ENCODE data around the gene GBF1.

- no peak for TF ChIP-seq POLR2A (IDR thresholded peaks at IDR 0.05)
- TF ChIP-seq, protein P1, sequence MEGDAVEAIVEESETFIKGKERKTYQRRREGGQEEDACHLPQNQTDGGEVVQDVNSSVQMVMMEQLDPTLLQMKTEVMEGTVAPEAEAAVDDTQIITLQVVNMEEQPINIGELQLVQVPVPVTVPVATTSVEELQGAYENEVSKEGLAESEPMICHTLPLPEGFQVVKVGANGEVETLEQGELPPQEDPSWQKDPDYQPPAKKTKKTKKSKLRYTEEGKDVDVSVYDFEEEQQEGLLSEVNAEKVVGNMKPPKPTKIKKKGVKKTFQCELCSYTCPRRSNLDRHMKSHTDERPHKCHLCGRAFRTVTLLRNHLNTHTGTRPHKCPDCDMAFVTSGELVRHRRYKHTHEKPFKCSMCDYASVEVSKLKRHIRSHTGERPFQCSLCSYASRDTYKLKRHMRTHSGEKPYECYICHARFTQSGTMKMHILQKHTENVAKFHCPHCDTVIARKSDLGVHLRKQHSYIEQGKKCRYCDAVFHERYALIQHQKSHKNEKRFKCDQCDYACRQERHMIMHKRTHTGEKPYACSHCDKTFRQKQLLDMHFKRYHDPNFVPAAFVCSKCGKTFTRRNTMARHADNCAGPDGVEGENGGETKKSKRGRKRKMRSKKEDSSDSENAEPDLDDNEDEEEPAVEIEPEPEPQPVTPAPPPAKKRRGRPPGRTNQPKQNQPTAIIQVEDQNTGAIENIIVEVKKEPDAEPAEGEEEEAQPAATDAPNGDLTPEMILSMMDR (IDR thresholded peaks at IDR 0.05): no peak
Observed at GRCh38 chr10:102392306-102392705, 147.0 kb downstream of the GBF1 start.

All from body of pancreas (tissue), 4 donors.